Measurements from ENCODE around the gene NDUFAF2.

- no peak for TF ChIP-seq CTCF (IDR thresholded peaks at IDR 0.05)
- TF ChIP-seq POLR2A (IDR thresholded peaks at IDR 0.05): no peak
These were observed 206.9 kb downstream of the NDUFAF2 start for GRCh38 chr5:61151893-61152292.

Measured in uterus (tissue), 2 donors.